PC-3 (cell line): ENCODE data around the gene NCAPD2. TPM values are rescaled to one million over a fixed set of nuclear protein-coding genes. Genes with fewer than 3 reads are reported as not detected.

Experiments
- ATAC-seq: fragments of 200-7000 bp; cut with Tn5 transposase; 2 replicates; pipeline ENCODE4 v1.9.1; 2020; ENCODE audit warnings: mild to moderate bottlenecking, moderate library complexity
- BruUV-seq: library from RNA; stranded (reverse); fragments of 400-500 nt; replicated peaks from 2 replicates; lab custom pipeline; 2021; lab: Mats Ljungman, UMichigan
- CTCF ChIA-PET: fragments of 300-600 bp; sonication (Branson Sonifier 250); formaldehyde crosslinking; loops from one replicate; lab custom pipeline; 2022; ENCODE audit warnings: antibody characterized with exemption; lab: Charles Lee
- POLR2A ChIA-PET: fragments of 300-600 bp; sonication (Branson Sonifier 250); formaldehyde crosslinking; loops from one replicate; lab custom pipeline; 2022; ENCODE audit warnings: antibody characterized with exemption; ENCODE audit not compliant: unreplicated experiment; lab: Charles Lee
- DNase-seq: peaks from one replicate; pipeline ENCODE4 v3.0.0-alpha.2; 2015
- H2AFZ ChIP-seq: fragments of 300-600 bp; sonication (generic); 2 replicates; pipeline ENCODE4 v1.6.0; 2016; ENCODE audit warnings: antibody characterized with exemption, low read length
- H3F3A ChIP-seq: fragments of 300-600 bp; sonication (generic); one replicate; pipeline ENCODE4 v1.6.0; 2017; ENCODE audit warnings: antibody characterized with exemption, low read length, control low read depth, mild to moderate bottlenecking; ENCODE audit not compliant: unreplicated experiment
- H3K27ac ChIP-seq: fragments of 300-600 bp; sonication (generic); 2 replicates; pipeline ENCODE4 v1.5.1; 2016; ENCODE audit warnings: mild to moderate bottlenecking, low read length
- H3K27me3 ChIP-seq: fragments of 300-600 bp; sonication (generic); 2 replicates; pipeline ENCODE4 v1.6.1; 2016; ENCODE audit warnings: low read length, mixed read lengths
- H3K36me3 ChIP-seq: fragments of 300-600 bp; sonication (generic); 2 replicates; pipeline ENCODE4 v1.6.1; 2016; ENCODE audit warnings: low read depth, mixed run types, low read length, mixed read lengths
- H3K4me1 ChIP-seq: fragments of 300-600 bp; sonication (generic); 2 replicates; pipeline ENCODE4 v1.5.1; 2016; ENCODE audit warnings: low read length; ENCODE audit not compliant: insufficient read depth
- H3K4me2 ChIP-seq: fragments of 300-600 bp; sonication (generic); 2 replicates; pipeline ENCODE4 v1.6.0; 2016; ENCODE audit warnings: low read length
- H3K4me3 ChIP-seq: fragments of 300-600 bp; sonication (generic); 2 replicates; pipeline ENCODE4 v1.5.1; 2016; ENCODE audit warnings: mild to moderate bottlenecking, low read length, mixed read lengths
- H3K79me2 ChIP-seq: fragments of 300-600 bp; sonication (generic); 2 replicates; pipeline ENCODE4 v1.6.1; 2017; ENCODE audit warnings: low read length, mixed read lengths
- H3K9ac ChIP-seq: fragments of 300-600 bp; sonication (generic); 2 replicates; pipeline ENCODE4 v1.6.0; 2016; ENCODE audit warnings: mild to moderate bottlenecking, low read length
- H3K9me2 ChIP-seq: fragments of 300-600 bp; sonication (generic); replicated peaks from 2 replicates; pipeline ENCODE4 v1.6.1; 2016; ENCODE audit warnings: mixed run types, low read length, mixed read lengths
- H3K9me3 ChIP-seq: fragments of 300-600 bp; sonication (generic); 2 replicates; pipeline ENCODE4 v1.6.1; 2016; ENCODE audit warnings: low read length, mixed read lengths
- H4K20me1 ChIP-seq: fragments of 300-600 bp; sonication (generic); 2 replicates; pipeline ENCODE4 v1.6.1; 2016; ENCODE audit warnings: low read length, mixed read lengths
- EZH2 ChIP-seq: fragments of 300-600 bp; sonication (generic); IDR thresholded peaks from one replicate; pipeline ENCODE4 v1.6.1; 2017; ENCODE audit warnings: antibody characterized with exemption, mild to moderate bottlenecking, low read length; ENCODE audit not compliant: unreplicated experiment
- EZH2phosphoT487 ChIP-seq: fragments of 300-600 bp; sonication (generic); IDR thresholded peaks from 2 replicates; pipeline ENCODE4 v1.6.1; 2018; ENCODE audit warnings: mild to moderate bottlenecking, antibody characterized with exemption, low read length, borderline replicate concordance
- intact Hi-C: fragments of 100-400 bp; cut with micrococcal nuclease; formaldehyde crosslinking; loops from 2 replicates; pipeline ENCODE4 v1.9.0; 2023
- total RNA-seq: library from RNA; depleted of rRNA; stranded (reverse); fragments of >200 nt; gene quantifications from 2 replicates; pipeline ENCODE4 v1.2.3, GENCODE V29; 2014
- TF ChIP-seq, protein P1 (sequence below): fragments of 300-600 bp; sonication (generic); conservative IDR thresholded peaks from 2 replicates; pipeline ENCODE4 v1.5.1; 2017; ENCODE audit warnings: antibody characterized with exemption, low read depth, mild to moderate bottlenecking, low read length

Gene NCAPD2
- total RNA-seq, 1 experiment from 2014 or later: 105 TPM

DNA sequence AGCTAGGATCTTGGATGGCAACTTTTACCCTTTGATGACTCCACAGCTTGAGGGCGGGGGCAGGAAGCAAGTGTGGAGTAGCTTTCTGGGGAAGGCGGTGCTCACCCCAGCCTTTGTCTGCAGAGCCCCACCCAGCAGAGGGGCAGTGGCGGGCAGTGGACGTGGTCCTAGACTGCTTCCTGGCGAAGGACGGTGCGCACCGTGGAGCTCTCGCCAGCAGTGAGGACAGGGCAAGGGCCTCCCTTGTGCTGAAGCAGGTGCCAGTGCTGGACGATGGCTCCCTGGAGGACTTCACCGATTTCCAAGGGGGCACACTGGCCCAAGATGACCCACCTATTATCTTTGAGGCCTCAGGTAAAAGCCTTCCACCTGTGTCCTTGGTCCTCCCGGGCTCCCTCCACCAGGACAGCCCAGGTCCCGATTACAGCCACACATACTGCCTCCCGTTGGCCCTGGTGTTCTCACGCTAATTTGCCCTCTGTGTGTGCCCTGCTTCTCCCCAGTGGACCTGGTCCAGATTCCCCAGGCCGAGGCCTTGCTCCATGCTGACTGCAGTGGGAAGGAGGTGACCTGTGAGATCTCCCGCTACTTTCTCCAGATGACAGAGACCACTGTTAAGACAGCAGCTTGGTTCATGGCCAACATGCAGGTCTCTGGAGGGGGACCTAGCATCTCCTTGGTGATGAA lies 40.8 kb upstream of the NCAPD2 start:
- DNase-seq (no peak), ATAC-seq (no peak)
- Histone ChIP-seq H3K4me3 (no peak overlapping the region), H3K79me2 (no peaks in the 10 kb centered on the region), H3K4me2 (no peak overlapping the region), H3K9me3 (no peaks in the 10 kb centered on the region), H3K9me2 (no peaks in the 10 kb centered on the region), H3K4me1 (peaks cover 8% of the 10 kb centered on the region; the same call in 1 of the 2 replicates), H3K27ac (no peak overlapping the region), H4K20me1 (no peaks in the 10 kb centered on the region), H3K27me3 (no peaks in the 10 kb centered on the region), H2AFZ (no peak overlapping the region), H3K36me3 (no peaks in the 10 kb centered on the region), H3K9ac (no peak overlapping the region), H3F3A (no peaks in the 10 kb centered on the region)
- no TSS peak for BruUV-seq
- TF ChIP-seq EZH2phosphoT487 (no peak), EZH2 (no peak)
- TF ChIP-seq, protein P1, sequence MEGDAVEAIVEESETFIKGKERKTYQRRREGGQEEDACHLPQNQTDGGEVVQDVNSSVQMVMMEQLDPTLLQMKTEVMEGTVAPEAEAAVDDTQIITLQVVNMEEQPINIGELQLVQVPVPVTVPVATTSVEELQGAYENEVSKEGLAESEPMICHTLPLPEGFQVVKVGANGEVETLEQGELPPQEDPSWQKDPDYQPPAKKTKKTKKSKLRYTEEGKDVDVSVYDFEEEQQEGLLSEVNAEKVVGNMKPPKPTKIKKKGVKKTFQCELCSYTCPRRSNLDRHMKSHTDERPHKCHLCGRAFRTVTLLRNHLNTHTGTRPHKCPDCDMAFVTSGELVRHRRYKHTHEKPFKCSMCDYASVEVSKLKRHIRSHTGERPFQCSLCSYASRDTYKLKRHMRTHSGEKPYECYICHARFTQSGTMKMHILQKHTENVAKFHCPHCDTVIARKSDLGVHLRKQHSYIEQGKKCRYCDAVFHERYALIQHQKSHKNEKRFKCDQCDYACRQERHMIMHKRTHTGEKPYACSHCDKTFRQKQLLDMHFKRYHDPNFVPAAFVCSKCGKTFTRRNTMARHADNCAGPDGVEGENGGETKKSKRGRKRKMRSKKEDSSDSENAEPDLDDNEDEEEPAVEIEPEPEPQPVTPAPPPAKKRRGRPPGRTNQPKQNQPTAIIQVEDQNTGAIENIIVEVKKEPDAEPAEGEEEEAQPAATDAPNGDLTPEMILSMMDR: no peak
- ChIA-PET CTCF (interaction anchor here (0.5 kb wide), 1 partner anchor 369 kb away, joined by 5 read pairs; no protein-coding TSS in a partner anchor), POLR2A (interaction anchor here (0.5 kb wide), 1 partner anchor 114 kb away, joined by 3 read pairs; no protein-coding TSS in a partner anchor)
- intact Hi-C loops: no loop called here

DNA sequence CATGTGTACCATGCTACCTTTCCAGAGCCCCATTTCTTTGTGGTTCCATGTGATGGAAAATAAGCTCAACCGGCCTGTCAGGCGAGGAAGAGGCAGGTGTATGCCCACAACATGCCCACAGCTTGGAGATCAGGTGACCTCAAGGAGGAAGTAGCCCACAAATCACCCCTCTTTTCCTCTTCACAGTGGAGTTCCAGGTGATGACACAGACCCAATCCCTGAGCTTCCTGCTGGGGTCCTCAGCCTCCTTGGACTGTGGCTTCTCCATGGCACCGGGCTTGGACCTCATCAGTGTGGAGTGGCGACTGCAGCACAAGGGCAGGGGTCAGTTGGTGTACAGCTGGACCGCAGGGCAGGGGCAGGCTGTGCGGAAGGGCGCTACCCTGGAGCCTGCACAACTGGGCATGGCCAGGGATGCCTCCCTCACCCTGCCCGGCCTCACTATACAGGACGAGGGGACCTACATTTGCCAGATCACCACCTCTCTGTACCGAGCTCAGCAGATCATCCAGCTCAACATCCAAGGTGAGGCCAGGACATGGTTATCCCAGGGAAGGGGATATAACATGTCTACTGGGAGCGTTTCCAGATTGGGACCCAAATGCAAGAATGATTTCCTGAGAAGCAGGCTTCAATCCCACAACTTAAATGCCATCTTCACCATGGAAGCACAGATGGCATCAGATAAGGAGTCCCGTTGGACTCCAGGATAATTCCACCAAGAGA lies 36.5 kb upstream of the NCAPD2 start:
- H3K9me3 ChIP-seq: no peaks in the 10 kb centered on the region
- H3K4me1 ChIP-seq: no peaks in the 10 kb centered on the region
- POLR2A ChIA-PET: no interaction called here
- H3K27ac ChIP-seq: no peak overlapping the region
- H3K4me3 ChIP-seq: no peak overlapping the region
- H4K20me1 ChIP-seq: no peaks in the 10 kb centered on the region
- ATAC-seq (no peak), DNase-seq (no peak)
- TF ChIP-seq, protein P1: no peak
- TF ChIP-seq EZH2 (no peak), EZH2phosphoT487 (no peak)
- CTCF ChIA-PET: no interaction called here
- H3K9me2 ChIP-seq: no peaks in the 10 kb centered on the region
- H3K4me2 ChIP-seq: no peak overlapping the region
- H3K9ac ChIP-seq: no peak overlapping the region
- H2AFZ ChIP-seq: no peak overlapping the region
- intact Hi-C loops: no loop called here
- no peaks in the 10 kb centered on the region for H3F3A ChIP-seq
- no peaks in the 10 kb centered on the region for H3K36me3 ChIP-seq
- BruUV-seq: no TSS peak
- no peaks in the 10 kb centered on the region for H3K27me3 ChIP-seq
- no peaks in the 10 kb centered on the region for H3K79me2 ChIP-seq
